Loucy (cell line): ENCODE data around the gene TBC1D1.

ENCODE experiments used
- CTCF ChIP-seq: fragments of 200-600 bp; sonication (generic); conservative IDR thresholded peaks from 2 replicates; pipeline ENCODE4 v1.5.1; 2014; ENCODE audit warnings: mild to moderate bottlenecking, antibody characterized with exemption, low read length
- EZH2phosphoT487 ChIP-seq: fragments of 200-600 bp; IDR thresholded peaks from 2 replicates; pipeline ENCODE4 v1.6.1; 2018; ENCODE audit warnings: antibody characterized with exemption, mild to moderate bottlenecking, moderate library complexity, borderline replicate concordance

GRCh38 chr4:38072578-38072977, 181.7 kb downstream of the TBC1D1 start:
- TF ChIP-seq CTCF (no peak), EZH2phosphoT487 (no peak)
